ENCODE results near the gene VSTM2B. TPM values are rescaled to one million over a fixed set of nuclear protein-coding genes. Genes with fewer than 3 reads are reported as not detected.

VSTM2B gene
- total RNA-seq, 1 donor from 2014 or later = not detected

GRCh38 chr19:29564574-29565005 lies 38.8 kb downstream of the VSTM2B start:
- DNase-seq (ENCODE audit: low read depth in 2 of 2) = no peak

DNA sequence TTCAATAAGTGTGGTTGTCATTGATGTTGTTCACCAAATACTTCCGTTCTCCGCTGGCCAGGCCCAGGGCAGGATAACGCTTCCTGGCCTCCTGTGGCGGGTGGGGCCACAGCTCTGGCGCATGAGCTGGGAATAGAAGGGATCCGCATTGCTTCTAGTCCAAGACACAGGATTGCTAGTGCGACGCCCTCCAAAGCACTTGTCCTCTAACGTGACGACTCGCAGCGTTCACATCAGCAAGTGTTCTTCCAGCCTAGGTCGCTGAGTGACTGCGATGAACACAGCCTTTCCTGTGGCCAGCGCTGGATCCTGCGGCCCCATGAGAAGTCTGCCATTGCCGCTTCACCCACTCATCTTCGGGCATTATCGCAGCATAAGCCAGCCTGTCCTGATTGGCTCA lies 39.4 kb downstream of the VSTM2B start:
- DNase-seq (ENCODE audit: low read depth in 2 of 2) = no peak

- DNase-seq (ENCODE audit: low read depth in 2 of 2) = no peak
Measured at GRCh38 chr19:29566496-29567054, 40.8 kb downstream of the VSTM2B start.

- DNase-seq (ENCODE audit: low read depth in 2 of 2) = no peak
Measured at GRCh38 chr19:29567366-29567915, 41.6 kb downstream of the VSTM2B start.

DNA sequence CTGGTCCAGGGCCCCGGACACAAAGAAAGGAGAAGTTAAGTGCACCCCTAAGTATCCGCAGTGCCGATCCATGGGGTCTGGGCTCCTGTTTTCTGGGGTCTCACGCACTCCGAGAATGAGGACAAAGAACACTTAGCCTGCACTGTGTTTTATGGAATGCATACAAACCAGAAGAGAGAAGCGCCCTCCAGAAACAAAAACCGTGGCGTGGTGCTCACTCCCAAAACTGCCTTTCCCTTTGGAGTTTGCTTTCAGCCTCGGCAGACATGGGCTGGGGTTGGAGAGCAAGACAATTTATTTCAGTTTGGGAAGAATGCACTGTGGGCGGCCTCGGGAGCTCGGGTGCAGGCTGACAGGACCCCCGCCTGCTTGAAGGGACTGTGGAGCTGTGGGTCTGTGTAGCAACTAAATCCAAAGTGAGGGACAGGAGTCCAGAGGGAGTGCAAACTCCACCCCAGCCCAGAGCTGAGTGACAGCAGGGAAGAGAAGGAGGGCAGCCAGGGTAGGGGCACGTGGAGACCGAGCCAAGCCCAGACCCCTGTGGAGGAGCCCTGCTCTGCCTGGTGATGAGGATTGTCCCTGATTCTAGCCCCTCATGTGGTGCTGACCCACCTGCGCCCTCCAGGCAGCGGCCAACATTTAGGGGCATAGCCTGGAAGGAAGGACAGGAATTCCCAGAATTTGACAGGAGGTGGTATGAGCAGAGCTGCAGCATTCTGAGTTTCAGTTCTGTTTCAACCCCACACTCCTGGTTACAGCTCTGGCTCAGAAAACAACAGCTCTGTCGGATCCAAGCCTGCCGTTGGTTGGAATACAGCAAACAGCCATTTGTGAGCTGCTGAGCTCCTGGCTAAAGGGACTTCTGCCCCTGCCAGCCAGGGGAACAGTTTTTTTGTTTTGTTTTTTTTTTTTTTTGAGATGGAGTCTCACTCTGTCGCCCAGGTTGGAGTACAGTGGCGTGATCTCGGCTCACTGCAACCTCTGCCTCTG lies 42.5 kb downstream of the VSTM2B start:
- DNase-seq (ENCODE audit: low read depth in 2 of 2) = no peak

- DNase-seq (ENCODE audit: low read depth in 2 of 2) = no peak
Measured at GRCh38 chr19:29569038-29569911, 43.5 kb downstream of the VSTM2B start.

DNA sequence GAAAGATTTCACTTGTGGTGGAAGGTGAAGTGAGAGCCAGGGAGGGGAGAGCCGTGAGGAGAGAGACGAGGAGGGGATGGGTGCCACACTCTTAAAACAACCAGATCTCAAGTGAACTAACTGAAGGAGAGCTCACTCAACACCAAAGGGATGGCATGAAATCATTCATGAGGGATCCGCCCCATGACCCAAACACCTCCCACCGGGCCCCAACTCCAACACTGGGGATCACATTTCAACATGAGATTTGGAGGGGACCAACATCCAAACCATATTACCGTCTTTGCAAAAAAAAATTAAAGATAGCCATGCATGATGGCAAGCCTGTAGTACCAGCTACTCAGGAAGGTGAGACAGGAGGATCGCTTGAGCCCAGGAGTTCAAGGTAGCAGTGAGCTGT lies 45.4 kb downstream of the VSTM2B start:
- DNase-seq (ENCODE audit: low read depth in 2 of 2) = no peak

GRCh38 chr19:29573486-29573885 lies 47.7 kb downstream of the VSTM2B start:
- DNase-seq (ENCODE audit: low read depth in 2 of 2) = no peak

DNA sequence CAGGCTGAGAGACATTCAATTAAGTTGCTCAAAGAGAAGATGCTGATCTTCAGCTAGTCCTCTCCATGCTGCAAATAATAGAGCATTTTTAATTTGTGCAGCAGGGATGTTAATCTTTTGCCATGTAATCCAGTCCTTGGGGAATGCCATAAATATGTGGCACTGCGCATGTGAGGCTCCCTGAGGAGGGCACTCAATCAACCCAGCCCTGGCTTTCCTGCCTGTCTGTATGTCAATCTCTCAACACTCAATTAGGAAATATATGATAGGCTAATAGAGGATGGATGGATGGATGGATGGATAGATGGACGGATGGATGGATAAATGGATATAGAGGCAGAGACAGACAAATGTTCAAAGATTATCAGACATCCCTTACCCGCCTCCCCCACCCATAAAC lies 48.7 kb downstream of the VSTM2B start:
- DNase-seq (ENCODE audit: low read depth in 2 of 2) = no peak

DNA sequence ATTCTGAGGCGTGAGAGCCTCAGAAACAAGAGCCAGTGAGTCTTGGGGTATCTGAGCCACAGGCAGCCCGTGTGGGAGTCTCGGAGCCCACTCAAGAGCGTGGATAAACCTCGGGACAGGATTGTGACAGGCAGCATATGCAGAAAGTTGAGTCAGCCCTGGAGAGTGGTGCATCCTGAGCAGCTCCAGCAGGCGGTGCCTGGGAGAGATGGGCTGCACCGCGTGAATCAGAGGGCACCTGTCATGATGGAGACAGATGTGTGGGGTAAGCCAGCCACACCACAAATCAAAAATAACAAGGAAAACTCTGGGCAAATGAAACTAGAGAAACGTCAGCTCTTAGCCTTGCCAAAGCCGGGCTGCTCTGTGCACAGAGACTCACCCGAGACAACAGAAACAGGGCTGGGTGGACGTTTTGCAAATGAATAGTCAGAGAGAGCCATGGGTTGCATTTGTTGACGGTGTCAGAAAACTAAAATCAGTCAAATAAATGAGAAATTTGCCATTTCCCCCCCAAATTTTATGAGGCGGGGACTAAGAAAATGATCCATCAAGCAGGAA lies 50.3 kb downstream of the VSTM2B start:
- DNase-seq (ENCODE audit: low read depth in 2 of 2) = no peak

DNA sequence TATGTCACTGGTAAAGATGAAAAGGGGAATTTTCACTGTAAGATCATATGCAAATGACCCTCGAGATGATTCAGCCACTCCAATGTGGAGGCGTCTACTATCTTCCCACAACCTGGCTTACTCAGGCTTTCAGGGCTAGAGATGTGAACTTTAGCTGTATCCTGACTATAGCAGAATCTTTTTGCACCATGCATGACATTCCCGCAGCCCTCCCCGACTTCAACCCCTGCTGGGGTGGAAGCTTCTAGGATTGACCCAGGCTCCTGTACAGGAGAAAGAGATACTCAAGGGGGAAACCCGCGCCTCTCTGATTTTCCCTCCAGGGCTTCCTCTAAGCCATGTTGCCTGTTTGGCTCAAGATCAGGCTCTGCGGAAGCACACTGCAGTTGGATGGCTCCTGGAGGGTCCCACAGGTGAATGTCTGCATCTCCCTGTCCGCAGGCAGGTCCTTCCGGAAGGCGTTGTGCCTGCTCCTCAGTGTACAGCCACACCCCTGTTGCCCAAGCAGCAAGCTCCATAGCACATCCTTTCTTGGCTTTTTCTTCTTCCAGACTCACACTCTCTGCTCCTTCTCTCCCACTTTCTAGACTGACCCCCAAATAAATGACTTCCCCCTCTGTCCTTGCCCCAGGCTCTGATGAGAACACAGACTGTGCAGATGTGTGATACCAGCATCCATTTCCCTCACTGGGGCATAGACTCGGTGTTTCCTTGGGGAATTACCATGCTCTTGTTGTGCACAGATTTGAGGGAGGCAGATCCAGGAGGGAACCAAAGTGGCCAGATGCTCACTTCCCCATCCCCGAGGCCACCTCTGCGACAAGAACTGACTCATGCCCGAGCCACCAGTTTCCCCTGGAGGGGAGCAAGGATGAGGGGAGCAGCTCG lies 51.2 kb downstream of the VSTM2B start:
- DNase-seq (ENCODE audit: low read depth in 2 of 2) = no peak

- no peak for DNase-seq (ENCODE audit: low read depth in 2 of 2)
Measured at GRCh38 chr19:29577649-29577963, 51.8 kb downstream of the VSTM2B start.

DNA sequence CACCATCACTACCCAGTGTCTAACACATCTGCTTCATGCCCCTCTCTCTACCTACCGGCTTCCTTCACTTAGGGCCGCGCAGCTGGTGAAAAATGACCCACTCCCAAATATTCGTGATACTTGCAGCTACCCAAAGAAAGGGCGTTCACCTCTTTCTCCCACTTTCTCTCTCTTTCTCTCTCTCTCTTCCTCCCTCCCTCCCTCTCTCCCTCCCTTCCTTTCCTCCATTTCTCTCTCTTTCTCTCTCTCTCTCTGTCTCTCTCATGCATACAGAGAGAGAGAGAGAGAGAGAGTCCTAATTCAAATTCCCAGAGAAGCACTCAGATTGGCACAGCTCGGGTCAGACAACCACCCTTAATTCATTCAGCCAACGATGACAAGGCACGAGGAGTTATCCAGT lies 52.6 kb downstream of the VSTM2B start:
- no peak for DNase-seq (ENCODE audit: low read depth in 2 of 2)

DNA sequence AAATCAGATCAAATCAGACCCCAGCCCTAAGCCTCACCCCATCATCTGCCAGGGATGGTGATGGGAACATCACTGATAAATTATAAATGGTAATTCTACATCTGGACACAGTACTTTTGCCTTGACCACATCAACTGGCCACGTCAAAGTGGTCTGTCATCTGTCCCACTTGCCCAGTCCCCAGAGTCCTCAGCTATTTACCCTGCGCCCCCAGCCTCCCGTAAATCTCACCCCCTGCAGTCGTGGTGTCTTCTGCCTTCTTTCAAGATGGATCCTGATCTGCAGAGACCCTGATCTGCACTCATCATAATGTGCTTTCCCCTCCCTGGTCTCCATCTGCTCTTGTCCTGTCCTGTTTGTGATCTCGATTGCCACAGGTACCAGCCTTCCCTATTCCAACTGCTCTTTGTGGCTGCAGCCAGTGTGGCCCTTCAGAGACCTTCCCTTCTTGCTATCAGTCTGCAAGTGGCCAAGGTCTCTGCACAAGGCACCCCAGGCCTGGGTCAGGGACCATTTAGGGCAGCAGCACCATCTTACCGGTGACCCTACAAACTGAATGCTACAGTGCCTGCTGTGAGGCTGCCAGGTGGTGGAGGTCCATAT lies 53.6 kb downstream of the VSTM2B start:
- DNase-seq (ENCODE audit: low read depth in 2 of 2) = no peak

- DNase-seq (ENCODE audit: low read depth in 2 of 2) = no peak
Measured at GRCh38 chr19:29581398-29581797, 55.6 kb downstream of the VSTM2B start.

- DNase-seq (ENCODE audit: low read depth in 2 of 2) = no peak
Measured at GRCh38 chr19:29583196-29583999, 57.6 kb downstream of the VSTM2B start.

DNA sequence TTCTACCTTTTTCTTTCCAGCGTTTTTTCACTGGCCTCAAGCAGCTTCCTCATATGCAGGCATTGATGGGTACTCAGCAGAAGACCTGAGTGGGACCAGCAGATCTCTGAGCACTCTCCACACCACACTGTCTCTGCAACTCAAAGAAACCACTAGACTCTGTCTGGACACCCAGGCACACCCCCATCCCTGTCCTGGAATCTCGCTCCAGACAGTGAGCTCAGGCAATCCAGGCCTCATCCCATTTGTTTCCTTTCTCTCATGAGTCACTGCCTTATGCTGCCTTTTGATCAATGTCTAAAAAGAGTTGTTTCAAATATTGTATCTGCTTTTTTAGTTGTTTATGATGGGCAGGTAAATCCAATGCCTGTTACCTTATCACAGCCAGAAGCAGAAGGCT lies 60.6 kb downstream of the VSTM2B start:
- peak in 1 of 2 donors; percentile 6 for DNase-seq (ENCODE audit: low read depth in 2 of 2)

- no peak for DNase-seq (ENCODE audit: low read depth in 2 of 2)
Measured at GRCh38 chr19:29587059-29587458, 61.3 kb downstream of the VSTM2B start.

GRCh38 chr19:29587518-29587986 lies 61.8 kb downstream of the VSTM2B start:
- no peak for DNase-seq (ENCODE audit: low read depth in 2 of 2)
